Measurements from ENCODE around the gene LYRM1. TPM values are rescaled to one million over a fixed set of nuclear protein-coding genes. Genes with fewer than 3 reads are reported as not detected.

LYRM1 gene
- polyA plus RNA-seq, 1 of the 3 experiments (the other 2 are of a cell fraction): 18.1 TPM

DNA sequence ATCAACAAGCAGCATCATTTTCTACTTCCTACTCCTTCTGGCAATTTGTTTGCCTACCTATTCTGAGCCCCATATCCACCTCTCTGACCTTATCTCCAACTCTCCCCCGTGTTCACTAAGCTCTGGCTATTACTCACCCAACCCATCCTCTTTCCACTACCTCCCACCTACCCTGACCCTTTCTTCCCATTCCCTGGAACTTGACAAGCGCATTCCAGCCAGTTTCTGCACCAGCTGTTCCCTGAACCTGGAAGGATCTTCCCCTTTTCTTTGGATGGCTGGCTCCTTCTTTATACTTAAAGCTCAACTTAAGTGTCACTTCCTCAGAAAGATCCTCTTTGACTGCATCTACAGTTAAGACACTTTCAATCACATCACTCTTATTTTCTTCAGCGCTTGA lies 2.6 kb upstream of the LYRM1 start:
- no peak for DNase-seq
- H3K27ac ChIP-seq (ENCODE audit: low read depth in 2 of 2, low read length in 1 of 2): no peak overlapping the region
- H3K4me2 ChIP-seq: peak overlapping the region; percentile 86
- ChIA-PET POLR2A (no interaction called here), CTCF (interaction anchor here (0.9 to 1.2 kb wide), 2 partner anchors 27 to 91 kb away, joined by 3 read pairs; partner anchors contain the start of genes ERI2 and REXO5)
- H3K9me2 ChIP-seq: no peaks in the 10 kb centered on the region
- H2AFZ ChIP-seq (ENCODE audit: low read depth): no peak overlapping the region
- peak overlapping the region in 1 of 2 experiments; percentile 13; a peak in 1 of 4 replicates for H3K4me3 ChIP-seq (ENCODE audit: low read depth in 2 of 2, low read length in 1 of 2)
- H3F3A ChIP-seq (replicated peaks; ENCODE audit: insufficient read depth): no peaks in the 10 kb centered on the region
- H3K4me1 ChIP-seq (ENCODE audit: control insufficient read depth in 1 of 2, insufficient read depth in 2 of 2, low read depth in 1 of 2, low read length in 1 of 2): peaks cover 0 to 13% of the 10 kb centered on the region in 2 experiments; a peak in 3 of 4 replicates
- no peak for TF ChIP-seq RFX5 (IDR thresholded peaks at IDR 0.05; ENCODE audit: low read length)
- TF ChIP-seq SIN3A (IDR thresholded peaks at IDR 0.05; ENCODE audit: borderline replicate concordance, low read depth, low read length): no peak
- TF ChIP-seq ZBTB33 (IDR thresholded peaks at IDR 0.05; ENCODE audit: borderline replicate concordance, low read depth): no peak
- no peak for TF ChIP-seq MXI1 (IDR thresholded peaks at IDR 0.05; ENCODE audit: low read depth, low read length)
- TF ChIP-seq POLR2AphosphoS5 (IDR thresholded peaks at IDR 0.05; ENCODE audit: low read depth, low read length): no peak
- no peak for TF ChIP-seq USF1 (IDR thresholded peaks at IDR 0.05; ENCODE audit: borderline replicate concordance, low read depth)
- no peak for TF ChIP-seq EP300 (IDR thresholded peaks at IDR 0.05; ENCODE audit: borderline replicate concordance in 1 of 2, low read depth in 1 of 2, low read length in 1 of 2)
- H3K36me3 ChIP-seq (replicated peaks in 1 of 2; ENCODE audit: control insufficient read depth in 1 of 2, insufficient read depth in 2 of 2, low read length in 1 of 2): peaks cover 10 to 30% of the 10 kb centered on the region in 2 experiments
- H3K27me3 ChIP-seq (ENCODE audit: insufficient read depth): no peaks in the 10 kb centered on the region
- H4K20me1 ChIP-seq (ENCODE audit: insufficient read depth): peaks cover 10% of the 10 kb centered on the region
- no peak overlapping the region for H3K9ac ChIP-seq
- H3K79me2 ChIP-seq (ENCODE audit: insufficient read depth): peaks cover 91% of the 10 kb centered on the region
- WGBS (ENCODE audit: low lambda C conversion rate): 86% methylated on average over 3 of the region's 3 CpGs
- no peaks in the 10 kb centered on the region for H3K9me3 ChIP-seq

DNA sequence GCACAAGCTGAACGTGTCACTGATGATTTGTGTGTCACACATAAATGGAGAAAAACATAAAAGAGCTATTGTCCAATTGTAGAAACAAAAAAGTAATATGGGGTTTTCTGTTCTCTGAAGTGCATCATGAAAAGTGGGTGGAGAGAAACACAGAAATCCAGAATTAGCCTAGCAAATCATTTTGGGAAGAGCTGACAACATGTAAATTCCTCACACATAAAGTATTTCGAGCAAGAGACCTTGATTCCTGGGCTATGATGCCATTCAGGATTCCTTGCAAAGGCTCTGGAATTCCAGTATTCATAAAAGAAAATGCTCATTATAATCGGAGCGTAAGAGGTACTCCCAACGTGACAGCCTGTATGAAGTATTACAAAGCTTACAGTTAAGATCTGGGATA lies 1.5 kb upstream of the LYRM1 start:
- 19% methylated on average over 5 of the region's 5 CpGs for WGBS (ENCODE audit: low lambda C conversion rate)
- Histone ChIP-seq H3F3A (replicated peaks; ENCODE audit: insufficient read depth) (no peaks in the 10 kb centered on the region), H3K79me2 (ENCODE audit: insufficient read depth) (peaks cover 91% of the 10 kb centered on the region), H3K9me2 (no peaks in the 10 kb centered on the region), H3K4me1 (ENCODE audit: control insufficient read depth in 1 of 2, insufficient read depth in 2 of 2, low read depth in 1 of 2, low read length in 1 of 2) (peaks cover 8 to 19% of the 10 kb centered on the region in 2 experiments; a peak in 3 of 4 replicates), H3K4me3 (ENCODE audit: low read depth in 2 of 2, low read length in 1 of 2) (peak overlapping the region; percentile 84 to 95), H3K36me3 (replicated peaks in 1 of 2; ENCODE audit: control insufficient read depth in 1 of 2, insufficient read depth in 2 of 2, low read length in 1 of 2) (peaks cover 11 to 30% of the 10 kb centered on the region in 2 experiments), H4K20me1 (ENCODE audit: insufficient read depth) (peaks cover 7% of the 10 kb centered on the region; the same call in 1 of the 2 replicates), H3K4me2 (peak overlapping the region; percentile 86), H3K9ac (peak overlapping the region; percentile 96), H3K9me3 (no peaks in the 10 kb centered on the region), H3K27me3 (ENCODE audit: insufficient read depth) (no peaks in the 10 kb centered on the region), H2AFZ (ENCODE audit: low read depth) (no peak overlapping the region), H3K27ac (ENCODE audit: low read depth in 2 of 2, low read length in 1 of 2) (peak overlapping the region; percentile 84 to 93)
- TF ChIP-seq REST (IDR thresholded peaks at IDR 0.05; ENCODE audit: low read depth, low read length) (no peak), YY1 (IDR thresholded peaks at IDR 0.05; ENCODE audit: low read depth) (no peak)
- DNase-seq: no peak
- ChIA-PET POLR2A (interaction anchor here (1.7 to 2.1 kb wide), 2 partner anchors 31 to 92 kb away, joined by 7 to 8 read pairs; partner anchors contain the start of genes ERI2 and REXO5), CTCF (interaction anchor here (0.6 to 2.3 kb wide), 4 partner anchors 20 to 49 kb away, joined by 3 to 10 read pairs (median 5); no protein-coding TSS in a partner anchor)
